ENCODE results near the gene TRO.

The TRO gene

DNA sequence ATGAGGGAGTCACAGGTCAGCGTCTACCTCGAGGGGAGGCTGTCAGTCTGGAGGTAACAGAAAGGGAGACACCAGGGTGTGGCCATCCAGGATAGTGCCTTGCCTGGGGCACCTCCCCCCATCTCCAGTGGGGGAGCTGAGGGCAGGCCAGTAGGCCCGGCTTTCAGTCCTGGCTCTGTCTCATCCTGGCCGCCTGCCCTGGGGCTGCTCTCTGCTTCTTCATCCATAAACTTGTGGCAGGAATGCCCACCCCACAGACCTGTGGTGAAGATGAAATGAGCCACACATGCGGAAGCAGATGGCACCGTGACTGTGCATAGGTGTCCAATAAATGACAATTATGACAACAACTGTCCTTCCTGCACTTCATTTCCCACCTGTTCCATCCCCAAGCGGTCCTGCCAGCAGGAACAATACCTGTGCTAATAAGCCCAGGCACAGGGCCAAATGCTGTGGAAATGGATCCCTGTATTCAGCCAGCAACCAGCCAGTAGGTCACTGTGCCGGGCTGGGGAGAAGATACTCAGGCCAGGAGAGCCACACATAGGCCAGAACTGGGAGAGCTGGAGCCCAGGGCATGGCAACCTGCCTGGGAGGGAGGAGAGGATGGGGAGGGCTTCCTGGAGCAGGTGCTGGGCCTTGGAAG lies 30.2 kb downstream of the TRO start:
- in situ Hi-C loops (cut with HindIII; ENCODE audit: low sequenced_read_pairs): no loop called here

DNA sequence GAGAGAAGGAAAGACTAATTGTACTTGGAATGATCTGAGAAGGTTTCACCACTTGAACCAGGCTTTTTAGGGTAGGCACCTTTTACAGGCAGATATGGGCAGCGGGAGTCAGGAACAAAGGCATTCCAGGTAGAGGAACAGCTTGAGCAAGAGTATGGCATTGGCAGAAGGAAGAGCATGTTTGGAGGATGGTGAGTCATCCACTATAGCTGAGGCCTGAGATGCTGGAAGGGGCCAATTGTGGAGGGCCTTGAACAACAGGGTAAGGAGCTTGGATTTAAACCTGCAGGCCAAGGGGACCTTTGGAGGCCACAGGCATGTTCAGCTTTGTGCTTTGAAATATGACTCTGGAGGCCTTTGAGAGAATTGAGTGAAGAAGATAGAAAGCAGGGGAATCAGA lies 41.1 kb downstream of the TRO start:
- in situ Hi-C loops (cut with HindIII; ENCODE audit: low sequenced_read_pairs): no loop called here

DNA sequence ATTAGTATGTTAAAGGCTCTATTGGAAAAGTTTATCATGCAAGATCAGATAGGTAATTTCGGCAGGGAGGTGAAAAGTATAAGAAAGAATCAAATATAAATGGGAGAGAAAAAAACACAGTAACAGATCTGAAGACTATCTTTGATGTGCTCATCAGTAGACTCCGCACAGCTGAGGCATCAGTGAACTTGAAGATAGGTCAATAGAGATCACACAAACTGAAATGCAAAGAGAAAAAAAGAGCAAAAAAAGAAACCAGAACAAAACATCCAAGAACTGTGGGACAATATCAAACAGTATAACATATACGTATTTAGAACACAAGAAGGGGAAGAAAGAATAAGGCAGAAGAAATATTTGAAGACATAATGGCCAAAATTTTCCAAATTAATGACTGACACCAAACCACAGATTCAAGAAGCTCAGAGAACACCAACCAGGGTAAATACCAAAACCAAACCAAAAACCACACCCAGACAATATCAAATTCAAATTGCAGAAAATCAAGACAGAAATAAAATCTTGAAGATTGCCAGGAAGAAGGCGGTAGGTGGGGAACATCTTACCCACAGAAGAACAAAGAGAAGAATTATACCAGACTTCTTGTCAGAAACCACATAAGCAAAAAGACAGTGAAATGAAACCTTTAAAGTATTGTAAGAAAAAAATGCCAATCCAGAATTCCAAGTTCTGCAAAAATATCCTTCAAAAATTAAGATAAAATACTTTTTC lies 44.3 kb downstream of the TRO start:
- in situ Hi-C loops (cut with HindIII; ENCODE audit: low sequenced_read_pairs): no loop called here

DNA sequence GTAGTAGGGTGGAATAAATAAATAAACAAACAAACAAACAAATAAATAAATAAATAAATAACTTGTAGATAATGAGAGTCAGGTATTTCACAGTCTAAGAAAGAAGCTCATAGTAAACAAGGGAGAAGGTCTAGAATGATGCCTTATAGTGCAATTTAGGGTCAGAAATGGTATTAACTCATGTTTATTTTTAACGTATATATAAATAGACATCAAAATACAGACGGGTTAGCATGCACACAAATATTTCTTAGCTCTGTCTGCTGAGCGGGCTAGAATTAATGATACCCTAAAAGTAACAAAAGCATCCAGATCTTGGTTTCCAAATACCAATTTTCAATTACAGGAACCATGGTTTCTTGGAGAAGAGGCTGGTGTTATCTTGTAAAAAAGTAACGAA lies 56.8 kb downstream of the TRO start:
- in situ Hi-C loops (cut with HindIII; ENCODE audit: low sequenced_read_pairs): no loop called here

DNA sequence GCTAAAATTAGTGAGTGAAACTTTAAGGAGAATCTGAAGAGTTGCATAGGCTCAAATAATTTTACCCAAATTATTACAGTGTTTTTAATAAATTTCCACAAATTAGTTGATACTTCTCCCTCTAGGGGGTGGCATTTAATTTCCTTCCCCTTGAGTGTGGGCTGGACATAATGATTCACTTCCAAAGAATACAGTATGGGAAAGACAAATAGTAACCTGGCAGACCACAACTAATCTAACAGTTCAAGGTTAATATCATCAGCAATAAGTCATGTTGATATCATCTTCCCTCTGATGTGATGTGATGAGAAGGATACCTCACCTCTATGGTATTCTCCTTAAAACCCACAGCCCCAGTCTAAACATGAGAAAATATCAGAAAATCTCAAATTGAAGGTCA lies 57.8 kb downstream of the TRO start:
- in situ Hi-C loops (cut with HindIII; ENCODE audit: low sequenced_read_pairs): no loop called here

DNA sequence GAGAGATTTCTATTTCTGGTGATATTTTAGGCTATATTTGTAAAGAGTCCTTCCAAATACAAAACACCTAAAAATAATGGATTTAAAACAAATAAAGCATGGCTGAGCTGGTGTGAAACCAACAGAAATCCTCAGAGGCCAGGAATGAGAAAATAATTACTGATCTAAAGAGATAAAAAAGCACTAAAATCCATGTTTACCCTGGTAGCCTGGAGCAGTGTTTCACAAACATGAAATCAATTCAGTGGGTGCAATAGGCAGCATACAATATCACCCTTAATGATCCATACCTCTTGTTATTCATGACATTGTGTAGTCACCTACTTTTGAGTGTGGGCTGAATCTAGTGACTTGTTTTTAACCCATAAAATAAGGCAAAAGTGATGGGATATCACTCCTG lies 58.8 kb downstream of the TRO start:
- in situ Hi-C loops (cut with HindIII; ENCODE audit: low sequenced_read_pairs): no loop called here

DNA sequence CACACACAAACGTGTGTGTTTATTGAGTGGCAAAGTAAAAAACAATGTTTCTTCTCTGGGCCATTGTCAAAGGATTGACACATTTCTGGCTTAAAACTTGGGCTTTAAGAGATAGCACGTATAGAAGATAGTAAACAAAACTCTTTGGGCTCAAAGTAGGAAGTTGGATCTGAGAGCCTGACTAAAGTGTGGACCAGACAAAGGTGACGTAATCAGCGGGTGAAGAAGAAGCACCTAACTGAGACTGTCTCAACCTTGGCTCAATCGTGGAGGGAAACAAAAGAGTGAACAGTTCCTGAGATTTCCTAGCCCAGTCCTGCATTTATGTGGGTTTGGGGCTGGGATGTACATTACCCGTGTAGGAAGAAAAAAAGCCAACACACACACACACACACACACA lies 59.7 kb downstream of the TRO start:
- in situ Hi-C loops (cut with HindIII; ENCODE audit: low sequenced_read_pairs): no loop called here

All from endothelial cell of hepatic sinusoid (primary cell).